Colon (tissue), 2 donors: Measurements from ENCODE around the gene SPRR4.
"Not testable (repeated sequence)": the region's sequence is repeated elsewhere in the genome, so short reads cannot be mapped to it uniquely, and the experiment has no call there.

Experiments used
- FAIRE-seq: peaks from 2 replicates; lab custom pipeline; 2012; peaks lifted over from hg19 to GRCh38; lab: Jason Lieb, UNC
- donor health status: control.
- donor health status: control.

SPRR4 gene

DNA sequence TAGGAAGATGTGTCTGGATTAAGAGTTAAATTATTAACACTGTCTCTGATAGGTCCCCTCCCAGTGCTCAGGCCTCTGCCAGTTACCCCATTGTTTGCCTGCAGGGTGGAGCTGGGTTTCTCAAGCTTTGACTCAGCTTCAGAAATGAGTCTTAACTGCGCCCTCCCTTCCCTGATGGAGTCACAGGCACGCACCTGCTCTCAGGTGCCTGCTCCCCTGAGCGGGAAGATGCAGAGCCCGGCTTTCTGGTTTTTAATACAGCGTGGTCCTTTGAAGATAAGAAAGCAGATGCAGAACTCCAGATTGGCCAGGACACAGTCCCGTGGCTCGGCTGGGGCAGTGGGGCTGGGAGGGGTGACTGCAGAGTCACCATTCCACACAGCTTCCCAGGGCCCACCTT, 3.2 kb upstream of the SPRR4 start:
- no peak for FAIRE-seq

GRCh38 chr1:152968248-152968647, 2.2 kb upstream of the SPRR4 start:
- FAIRE-seq = no peak

GRCh38 chr1:152969036-152969435, 1.4 kb upstream of the SPRR4 start:
- FAIRE-seq = no peak

- FAIRE-seq = no peak
Measured at GRCh38 chr1:152972196-152972886, 1.9 kb downstream of the SPRR4 start.

DNA sequence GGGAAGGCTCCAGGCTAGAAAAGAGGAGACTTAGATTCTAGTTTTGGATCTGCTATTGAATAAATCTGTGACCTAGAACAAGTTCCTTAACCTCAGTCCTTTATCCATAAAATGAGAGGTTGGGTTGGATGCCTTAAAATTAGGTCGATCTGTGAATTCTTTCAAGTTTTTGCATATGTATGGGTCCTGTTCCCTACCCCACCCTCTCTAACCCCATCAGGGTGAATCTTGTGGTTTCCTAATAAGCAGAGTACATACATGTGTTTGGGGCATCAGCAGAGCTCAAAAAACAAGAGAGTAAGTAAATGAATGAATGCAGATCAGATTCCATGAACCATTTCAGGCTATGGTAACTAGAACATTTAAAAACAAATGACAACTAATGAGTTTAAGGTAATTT, 6.2 kb downstream of the SPRR4 start:
- no peak for FAIRE-seq

DNA sequence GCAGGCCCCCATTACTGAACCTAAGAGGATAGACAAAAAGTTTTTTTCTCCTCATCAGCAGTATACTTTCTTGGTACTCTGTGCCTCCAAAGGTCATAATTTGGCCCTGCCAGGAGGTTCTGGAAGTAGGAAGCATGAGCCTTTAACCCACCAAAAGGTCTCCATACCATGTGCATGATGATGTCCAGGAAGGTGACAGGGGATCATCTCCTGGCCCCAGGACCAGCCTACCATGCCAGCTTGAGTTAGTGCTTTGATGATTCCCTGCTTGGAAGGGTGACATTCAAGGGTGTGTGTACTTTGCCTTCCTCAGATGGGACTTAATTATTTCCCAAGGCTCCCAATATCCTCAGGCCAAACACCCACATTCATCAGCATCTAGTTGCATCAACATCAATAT, 7.2 kb downstream of the SPRR4 start:
- FAIRE-seq = no peak

- no peak for FAIRE-seq
Measured at GRCh38 chr1:152980676-152981075, 10.2 kb downstream of the SPRR4 start.

DNA sequence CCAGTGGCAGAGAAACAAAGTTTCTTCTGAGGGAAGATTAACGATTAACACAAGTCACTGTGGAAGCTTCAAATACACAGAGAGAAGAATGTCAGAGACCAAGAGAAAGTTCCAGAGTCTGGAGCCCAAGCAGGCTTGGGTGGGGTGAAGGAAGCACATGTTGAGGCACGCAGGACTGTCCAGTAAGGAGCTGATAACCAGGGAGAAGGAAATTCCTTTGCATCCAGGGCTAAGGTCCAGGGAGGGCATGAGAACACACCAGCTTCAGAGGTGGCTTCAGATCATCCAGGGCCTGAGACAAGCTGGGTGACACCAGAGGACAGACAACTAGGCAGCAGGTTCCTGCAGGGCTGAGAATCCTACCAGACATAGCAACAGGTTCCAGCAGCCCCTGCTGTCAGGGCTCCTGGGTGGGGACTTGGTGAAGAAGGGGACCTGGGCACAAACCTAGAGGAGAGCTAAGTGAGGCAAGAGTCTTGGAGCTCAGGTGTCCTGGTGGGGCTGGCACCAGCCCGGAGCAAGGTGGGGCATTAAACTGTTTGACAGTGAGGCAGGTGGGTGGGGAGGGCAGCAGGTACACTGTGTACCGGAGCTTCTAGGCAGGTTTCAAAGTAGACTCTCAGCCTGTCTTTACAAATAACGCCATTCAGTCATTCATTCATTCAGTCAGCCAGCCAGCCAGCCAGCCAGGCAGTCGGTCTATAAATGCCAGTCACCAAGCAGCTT, 10.9 kb downstream of the SPRR4 start:
- no peak for FAIRE-seq

DNA sequence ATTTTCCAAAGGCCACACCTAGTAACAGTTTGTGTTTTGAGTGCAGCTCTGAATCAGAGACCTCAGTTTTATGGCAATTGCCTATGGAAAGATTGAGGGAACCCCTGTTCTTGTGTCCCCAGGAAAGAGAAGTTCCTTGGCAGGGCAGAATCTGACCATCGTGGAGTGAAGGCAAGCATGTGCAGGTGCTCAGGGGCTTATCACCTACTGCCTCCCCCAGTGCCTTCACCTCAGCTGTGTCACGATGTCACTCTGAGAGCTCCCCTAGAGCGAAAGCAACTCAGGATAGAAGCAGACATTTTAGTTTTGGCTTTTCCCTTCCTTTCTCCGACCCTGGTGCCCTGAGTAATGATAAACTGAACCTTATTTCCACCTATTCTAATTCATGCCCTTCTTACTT, 11.6 kb downstream of the SPRR4 start:
- no peak for FAIRE-seq

DNA sequence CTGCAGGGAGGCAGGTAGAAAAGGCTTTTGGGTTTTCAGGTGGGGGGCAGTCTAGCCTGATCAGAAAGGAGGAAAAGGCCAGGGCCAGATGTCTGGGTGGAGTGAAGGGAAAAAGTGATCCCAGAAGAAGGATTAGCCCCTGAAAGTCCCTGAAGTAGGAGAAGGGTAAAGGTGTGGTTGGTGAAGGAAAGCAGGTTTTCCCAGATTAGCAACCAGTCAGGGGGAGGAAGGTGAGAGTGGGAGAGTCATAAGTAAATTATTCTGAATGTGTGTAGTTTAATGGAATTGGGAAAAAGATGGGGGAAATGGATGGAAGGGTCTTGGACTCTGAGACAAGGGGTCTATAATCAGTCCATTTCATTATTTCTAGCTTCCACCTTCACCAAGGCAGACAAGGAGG, 12.8 kb downstream of the SPRR4 start:
- FAIRE-seq = no peak

DNA sequence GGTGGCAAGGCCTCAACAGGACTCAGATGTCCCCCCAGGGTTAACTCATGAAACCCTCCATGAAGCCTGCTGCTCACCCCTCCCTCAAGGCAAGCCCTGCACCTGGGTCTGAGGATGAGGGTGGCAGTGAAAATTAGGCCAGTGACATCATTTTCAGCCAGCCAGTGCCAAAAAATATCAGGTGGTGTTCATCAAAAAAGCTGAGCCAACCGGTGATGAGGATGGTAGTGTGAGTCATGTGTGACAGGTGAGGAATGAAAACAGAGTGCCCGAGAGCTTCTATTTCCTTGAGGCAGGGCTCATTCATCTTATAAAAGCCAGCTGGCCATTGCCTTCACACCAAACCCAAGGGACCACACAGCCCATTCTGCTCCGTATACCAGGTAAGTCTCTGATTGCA, 13.3 kb downstream of the SPRR4 start, which contains the start of gene SPRR1A:
TSS of gene SPRR1A (plus strand) at position 339 of the 400 bp plus-strand sequence. CDS start 1,150 bp downstream, outside the sequence.
- FAIRE-seq = no peak

DNA sequence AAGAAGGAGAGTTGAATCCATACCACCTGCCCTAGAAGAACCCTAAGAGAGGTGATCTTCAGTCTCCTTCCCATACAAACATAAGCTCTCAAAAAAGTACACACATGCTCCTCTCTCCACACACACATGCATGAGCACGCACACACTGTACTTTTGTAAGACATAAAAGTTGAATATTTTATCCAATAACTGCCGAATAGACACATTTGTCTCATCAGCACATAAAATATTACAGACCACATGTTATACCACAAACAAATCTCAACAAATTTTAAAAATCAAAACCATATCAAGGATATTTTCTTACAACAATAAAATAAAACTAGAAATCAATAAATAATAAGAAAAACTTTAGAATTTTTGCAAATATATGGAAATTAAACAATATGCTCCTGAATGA, 16.1 kb downstream of the SPRR4 start:
- FAIRE-seq = peak; percentile 5

DNA sequence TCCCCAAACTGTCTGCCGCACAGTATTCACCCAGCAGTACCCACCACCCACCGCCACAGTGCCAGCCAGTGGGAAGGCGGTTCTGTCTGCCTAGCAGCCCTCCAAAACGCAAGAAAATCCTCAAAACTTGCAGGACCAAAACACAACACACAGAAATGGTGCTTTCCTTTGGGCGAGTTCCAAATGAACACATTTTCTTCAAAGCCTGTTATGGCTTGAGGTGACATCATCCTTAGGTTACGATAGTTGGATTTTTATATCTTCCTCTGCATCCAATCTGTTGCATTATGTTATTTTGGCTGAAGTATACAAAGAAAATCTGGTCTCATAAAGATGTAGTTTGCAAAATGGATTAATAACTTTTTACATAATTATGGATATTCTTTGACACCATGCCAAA, 22.7 kb downstream of the SPRR4 start:
- FAIRE-seq = no peak

- no peak for FAIRE-seq
Measured at GRCh38 chr1:152995842-152996241, 25.4 kb downstream of the SPRR4 start.

GRCh38 chr1:152996633-152997400, 26.4 kb downstream of the SPRR4 start:
- no peak for FAIRE-seq

DNA sequence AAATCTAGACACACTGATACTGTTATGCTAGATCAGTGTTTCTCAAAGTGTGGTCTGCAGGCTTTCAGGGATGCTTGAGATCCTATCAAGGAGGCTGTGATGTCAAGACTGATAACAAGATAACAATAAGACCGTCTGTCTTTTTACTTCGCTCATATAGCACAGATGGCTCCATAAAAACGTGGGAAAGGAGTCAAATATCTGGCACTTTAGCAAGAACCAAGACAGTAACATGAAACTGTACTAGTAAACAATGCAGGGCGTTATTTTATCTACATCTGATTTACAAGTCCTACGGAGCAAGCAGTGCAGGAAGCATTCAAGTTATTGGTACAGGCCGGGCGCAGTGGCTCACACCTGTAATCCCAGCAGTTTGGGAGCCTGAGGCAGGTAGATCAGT, 27.5 kb downstream of the SPRR4 start:
- FAIRE-seq = no peak

DNA sequence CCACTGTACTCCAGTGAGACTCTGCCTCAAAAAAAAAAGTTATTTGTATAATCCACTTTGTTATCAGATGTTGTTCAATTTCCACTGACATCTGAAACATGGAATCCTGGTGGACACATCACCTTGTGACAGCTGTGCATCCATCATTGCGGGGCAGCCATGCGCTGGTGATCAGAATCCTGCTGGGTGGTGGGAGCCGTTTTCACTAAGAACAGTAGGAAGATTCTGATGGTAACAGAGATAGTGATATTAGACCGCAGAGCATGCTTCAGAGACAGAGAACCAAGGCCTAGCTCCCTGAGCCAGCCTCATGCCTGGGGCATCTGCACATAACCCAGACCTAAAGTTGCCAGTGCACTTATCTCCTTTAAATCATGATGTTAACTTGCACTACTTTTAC, 28.0 kb downstream of the SPRR4 start:
- FAIRE-seq = no peak

- FAIRE-seq = no peak
Measured at GRCh38 chr1:152999818-153000217, 29.4 kb downstream of the SPRR4 start.

GRCh38 chr1:153000294-153000693, 29.8 kb downstream of the SPRR4 start:
- no peak for FAIRE-seq

DNA sequence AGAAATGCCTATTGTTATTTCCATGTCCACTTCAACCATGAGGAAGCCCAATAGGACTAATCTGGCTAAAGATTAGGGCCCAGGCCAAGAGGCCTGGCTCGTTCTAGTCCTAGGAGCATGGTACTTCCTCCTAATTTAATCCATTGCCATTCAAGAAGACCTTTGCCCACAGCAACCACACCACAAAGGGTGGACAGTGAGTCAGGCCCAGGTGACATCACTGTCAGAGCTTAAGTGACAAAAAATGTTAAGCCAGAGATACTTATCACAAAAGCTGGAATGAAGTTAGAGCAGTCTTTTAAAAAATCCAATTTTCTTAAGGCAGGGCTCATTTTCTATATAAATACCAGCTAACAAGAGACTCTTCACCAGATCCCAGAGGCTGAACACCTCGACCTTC, 30.9 kb downstream of the SPRR4 start, which contains the start of gene SPRR3:
TSS of gene SPRR3 (plus strand) at position 368 of the 400 bp plus-strand sequence. CDS start 1,272 bp downstream, outside the sequence.
- no peak for FAIRE-seq

- not testable (repeated sequence) for FAIRE-seq
Measured at GRCh38 chr1:153011235-153011758, 40.8 kb downstream of the SPRR4 start.

DNA sequence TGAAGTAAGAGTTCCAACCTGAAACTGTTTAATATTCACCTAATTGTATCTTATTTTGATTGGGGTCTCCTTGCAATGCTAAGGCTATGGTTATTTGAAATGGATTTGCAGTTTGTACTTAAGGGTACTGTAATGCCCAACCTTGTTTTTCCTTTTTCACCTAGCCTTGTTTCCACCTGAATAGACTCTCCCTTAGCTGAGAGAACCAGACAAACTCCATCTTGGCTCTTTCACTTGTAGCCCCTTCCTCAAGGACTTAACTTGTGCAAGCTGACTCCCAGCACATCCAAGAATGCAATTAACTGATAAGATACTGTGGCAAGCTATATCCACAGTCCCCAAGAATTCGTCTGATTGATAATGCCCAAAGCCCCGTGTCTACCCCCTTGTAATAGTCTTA, 51.4 kb downstream of the SPRR4 start:
- not testable (repeated sequence) for FAIRE-seq
